ENCODE results near the gene CD81. TPM values are rescaled to one million over a fixed set of nuclear protein-coding genes. Genes with fewer than 3 reads are reported as not detected.

Gene CD81
- total and polyA plus RNA-seq, 9 of the 15 experiments (the other 6 are each of a cell fraction or from before 2014, with no cell fraction given) = 2.4 to 189 (median 61.7) TPM

DNA sequence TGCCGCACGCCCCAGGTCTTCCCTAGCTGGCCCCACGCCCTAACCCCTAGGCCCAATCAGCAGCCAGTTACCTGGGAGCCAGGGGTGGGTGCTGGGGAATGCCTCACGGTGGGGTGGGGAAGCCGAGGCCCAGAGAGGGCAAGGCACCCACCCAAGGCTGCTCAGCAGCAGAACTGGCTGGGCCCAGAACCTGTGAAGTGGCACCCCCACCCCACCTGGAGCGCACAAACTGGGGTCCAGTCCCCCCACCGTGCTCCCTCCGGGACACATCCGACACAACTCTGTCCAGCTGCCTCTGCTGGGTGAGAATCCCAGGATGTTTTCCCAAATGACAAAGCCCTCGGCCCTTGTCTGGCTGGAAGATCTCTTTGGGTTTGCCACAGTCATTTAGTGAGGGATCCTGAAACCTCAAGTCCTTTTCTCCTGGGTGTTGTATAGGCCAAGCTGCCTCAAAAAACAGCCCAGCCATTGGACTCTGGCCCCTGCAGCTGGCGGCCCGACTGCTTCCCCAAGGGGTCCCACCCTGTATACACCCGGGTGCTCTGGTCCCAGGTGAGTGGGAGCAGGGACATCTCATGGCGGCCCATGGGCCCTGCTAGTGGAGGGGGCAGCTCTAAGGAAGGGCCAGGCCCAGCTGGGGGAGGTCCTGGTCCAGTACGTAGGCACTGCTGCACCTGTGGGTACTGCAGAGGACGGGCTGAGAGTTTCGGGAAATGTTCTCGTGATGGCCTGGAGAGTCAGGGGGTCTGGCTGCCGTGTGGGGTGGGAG lies 44.3 kb downstream of the CD81 start:
- Histone ChIP-seq H3K36me3 (ENCODE audit: control insufficient read depth, insufficient read depth, low read length) (no peaks in the 10 kb centered on the region), H3K27ac (ENCODE audit: extremely low read depth, low read depth, low read length) (no peak overlapping the region), H3K9me1 (ENCODE audit: control insufficient read depth, insufficient read depth, low read length) (peaks cover 2% of the 10 kb centered on the region), H4K20me1 (replicated peaks; ENCODE audit: control insufficient read depth, insufficient read depth, low read length) (0 out of 2 replicates have a peak, but pooled peaks cover 12% of the 10 kb centered on the region), H3K4me2 (ENCODE audit: insufficient read depth, low read length) (no peak overlapping the region), H3K9ac (ENCODE audit: insufficient read depth in 1 of 2, low read depth in 2 of 2, low read length in 2 of 2) (peak overlapping the region in 1 of 2 experiments; percentile 74; a peak in 2 of 4 replicates), H3K9me3 (replicated peaks; ENCODE audit: control insufficient read depth, insufficient read depth, low read depth, low read length) (no peaks in the 10 kb centered on the region), H2AFZ (ENCODE audit: low read depth, low read length) (no peak overlapping the region), H3K27me3 (ENCODE audit: control insufficient read depth in 2 of 2, insufficient read depth in 2 of 2, low read length in 2 of 2) (peaks cover 0 to 61% of the 10 kb centered on the region in 2 experiments; a peak in 4 of 5 replicates), H3K4me3 (no peak overlapping the region), H3K4me1 (replicated peaks in 1 of 2; ENCODE audit: control insufficient read depth in 2 of 2, insufficient read depth in 2 of 2, low read length in 2 of 2) (peaks cover 0 to 46% of the 10 kb centered on the region in 2 experiments; a peak in 3 of 5 replicates), H3K79me2 (ENCODE audit: control insufficient read depth, insufficient read depth, low read length) (no peaks in the 10 kb centered on the region)
- no peak for DNase-seq (ENCODE audit: extremely low read depth in 1 of 4, low spot score in 3 of 4)
- TF ChIP-seq KHSRP (IDR thresholded peaks at IDR 0.05) (no peak), IFI16 (CRISPR knock-in tag; IDR thresholded peaks at IDR 0.05) (no peak), SLC30A9 (CRISPR knock-in tag; IDR thresholded peaks at IDR 0.05) (no peak), MTF1 (CRISPR knock-in tag; IDR thresholded peaks at IDR 0.05; ENCODE audit: borderline replicate concordance) (no peak), NFIC (IDR thresholded peaks at IDR 0.05) (no peak)
- TF ChIP-seq, protein P1, sequence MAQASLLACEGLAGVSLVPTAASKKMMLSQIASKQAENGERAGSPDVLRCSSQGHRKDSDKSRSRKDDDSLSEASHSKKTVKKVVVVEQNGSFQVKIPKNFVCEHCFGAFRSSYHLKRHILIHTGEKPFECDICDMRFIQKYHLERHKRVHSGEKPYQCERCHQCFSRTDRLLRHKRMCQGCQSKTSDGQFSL (CRISPR knock-in tag; IDR thresholded peaks at IDR 0.05) = no peak
- TF ChIP-seq, protein P1 (tag; IDR thresholded peaks at IDR 0.05) = no peak
- no TSS peak for BruUV-seq (replicated peaks)
- WGBS (ENCODE audit: insufficient coverage, low coverage, missing lambda C conversion rate) = 28% methylated on average over 13 of the region's 19 CpGs
- CTCF ChIA-PET (ENCODE audit: low intra/inter-chr PET ratio) = interaction anchor here (0.6 to 4.3 kb wide), 5 partner anchors 21 to 227 kb away, joined by 3 to 85 read pairs (median 3); partner anchors contain the start of gene TSSC4
- in situ Hi-C loops (cut with MboI) = no loop called here
- POLR2A ChIA-PET = interaction anchor here (0.5 to 4.3 kb wide), 3 partner anchors 46 to 223 kb away, joined by 3 to 24 read pairs (median 4); no protein-coding TSS in a partner anchor
- no peak for FAIRE-seq
- no peak for ATAC-seq
- intact Hi-C loops (cut with micrococcal nuclease) = no loop called here
